ENCODE results near the gene DLGAP1.

Gene DLGAP1

GRCh38 chr18:3513481-3513880 lies 941.6 kb downstream of the DLGAP1 start:
- no peak for DNase-seq

- peak in 1 of 5 donors; percentile 15 for DNase-seq
Observed at GRCh38 chr18:3511980-3512379, 943.1 kb downstream of the DLGAP1 start.

GRCh38 chr18:3510896-3511295 lies 944.2 kb downstream of the DLGAP1 start:
- no peak for DNase-seq

GRCh38 chr18:3510024-3510423 lies 945.1 kb downstream of the DLGAP1 start:
- DNase-seq = no peak

GRCh38 chr18:3508576-3509549 lies 946.2 kb downstream of the DLGAP1 start:
- no peak for DNase-seq

GRCh38 chr18:3504637-3505036 lies 950.5 kb downstream of the DLGAP1 start:
- no peak for DNase-seq

GRCh38 chr18:3502650-3503049 lies 952.5 kb downstream of the DLGAP1 start:
- DNase-seq = no peak

GRCh38 chr18:3500016-3500415 lies 955.1 kb downstream of the DLGAP1 start:
- DNase-seq = no peak

GRCh38 chr18:3499501-3499900 lies 955.6 kb downstream of the DLGAP1 start:
- no peak for DNase-seq

GRCh38 chr18:3498698-3499471 lies 956.2 kb downstream of the DLGAP1 start:
- peak in 1 of 5 donors; percentile 3 for DNase-seq

GRCh38 chr18:3495691-3496430 lies 959.2 kb downstream of the DLGAP1 start:
- no peak for DNase-seq

- no peak for DNase-seq
Observed at GRCh38 chr18:3494569-3494968, 960.5 kb downstream of the DLGAP1 start.

- DNase-seq = no peak
Observed at GRCh38 chr18:3494245-3494526, 960.9 kb downstream of the DLGAP1 start.

GRCh38 chr18:3493501-3494244 lies 961.4 kb downstream of the DLGAP1 start:
- DNase-seq = no peak

GRCh38 chr18:3492721-3493120 lies 962.4 kb downstream of the DLGAP1 start:
- no peak for DNase-seq

- no peak for DNase-seq
Observed at GRCh38 chr18:3491981-3492555, 963.0 kb downstream of the DLGAP1 start.

GRCh38 chr18:3489462-3489861 lies 965.6 kb downstream of the DLGAP1 start:
- DNase-seq = no peak

- no peak for DNase-seq
Observed at GRCh38 chr18:3486512-3486911, 968.6 kb downstream of the DLGAP1 start.

GRCh38 chr18:3485153-3486149 lies 969.7 kb downstream of the DLGAP1 start:
- peak in 1 of 5 donors; percentile 13 for DNase-seq

- no peak for DNase-seq
Observed at GRCh38 chr18:3482258-3482657, 972.8 kb downstream of the DLGAP1 start.
